ENCODE data around the gene ILDR2.

Gene ILDR2, protein sequence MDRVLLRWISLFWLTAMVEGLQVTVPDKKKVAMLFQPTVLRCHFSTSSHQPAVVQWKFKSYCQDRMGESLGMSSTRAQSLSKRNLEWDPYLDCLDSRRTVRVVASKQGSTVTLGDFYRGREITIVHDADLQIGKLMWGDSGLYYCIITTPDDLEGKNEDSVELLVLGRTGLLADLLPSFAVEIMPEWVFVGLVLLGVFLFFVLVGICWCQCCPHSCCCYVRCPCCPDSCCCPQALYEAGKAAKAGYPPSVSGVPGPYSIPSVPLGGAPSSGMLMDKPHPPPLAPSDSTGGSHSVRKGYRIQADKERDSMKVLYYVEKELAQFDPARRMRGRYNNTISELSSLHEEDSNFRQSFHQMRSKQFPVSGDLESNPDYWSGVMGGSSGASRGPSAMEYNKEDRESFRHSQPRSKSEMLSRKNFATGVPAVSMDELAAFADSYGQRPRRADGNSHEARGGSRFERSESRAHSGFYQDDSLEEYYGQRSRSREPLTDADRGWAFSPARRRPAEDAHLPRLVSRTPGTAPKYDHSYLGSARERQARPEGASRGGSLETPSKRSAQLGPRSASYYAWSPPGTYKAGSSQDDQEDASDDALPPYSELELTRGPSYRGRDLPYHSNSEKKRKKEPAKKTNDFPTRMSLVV

GRCh38 chr1:166975361-166976129, at the start of gene ILDR2:
Gene ILDR2, minus strand, starts transcription at chr1:166975540. Its CDS starts 272 bp downstream, at chr1:166975268.
- peak; percentile 92 for DNase-seq (ENCODE audit: low spot score)

DNA sequence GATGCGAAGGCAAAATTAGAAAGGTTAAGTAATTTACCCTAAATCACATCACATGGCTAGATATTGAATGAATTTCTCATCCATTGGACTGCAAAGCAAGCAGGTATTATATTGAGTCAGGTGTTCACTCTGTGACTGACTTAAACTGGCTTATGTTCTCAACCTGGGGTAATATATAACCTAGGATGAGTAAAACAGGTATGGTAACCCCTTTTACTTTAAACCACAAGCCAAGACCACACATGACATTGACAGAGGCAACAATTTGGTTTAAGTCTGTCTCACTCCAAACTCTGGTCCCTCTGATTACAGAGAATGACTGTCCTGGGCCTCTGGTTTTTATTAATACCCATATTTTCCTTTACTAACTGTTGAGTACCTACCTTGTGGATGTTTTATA, 47.0 kb upstream of the ILDR2 start:
- no peak for DNase-seq (ENCODE audit: low spot score)

DNA sequence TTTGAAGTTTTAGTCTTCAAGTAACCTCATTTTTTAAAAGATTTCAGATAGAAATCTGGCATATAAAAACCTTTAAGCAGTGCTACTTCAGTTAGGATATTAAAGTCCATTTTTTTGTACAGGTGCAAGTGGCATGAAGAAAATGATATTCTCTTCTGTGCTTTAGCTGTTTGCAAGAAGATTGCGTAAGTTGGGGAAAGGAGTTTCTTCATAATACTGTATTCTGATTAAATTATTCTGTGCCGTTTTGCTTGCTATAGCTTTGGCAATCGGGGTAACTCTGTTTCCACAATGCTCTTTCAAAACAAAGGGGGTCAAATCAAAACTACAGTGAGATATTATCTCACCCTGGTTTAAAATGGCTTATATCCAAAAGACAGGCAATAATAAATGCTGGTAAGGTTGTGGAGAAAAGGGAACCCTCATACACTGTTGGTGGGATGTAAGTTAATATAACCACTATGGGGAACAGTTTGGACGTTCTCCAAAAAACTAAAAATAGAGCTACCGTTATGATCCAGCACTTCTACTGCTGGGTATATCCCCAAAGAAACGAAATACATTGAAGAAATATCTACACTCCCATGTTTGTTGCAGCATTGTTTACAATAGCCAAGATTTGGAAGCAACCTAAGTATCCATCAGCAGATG, 40.9 kb upstream of the ILDR2 start:
- no peak for DNase-seq (ENCODE audit: low spot score)

DNA sequence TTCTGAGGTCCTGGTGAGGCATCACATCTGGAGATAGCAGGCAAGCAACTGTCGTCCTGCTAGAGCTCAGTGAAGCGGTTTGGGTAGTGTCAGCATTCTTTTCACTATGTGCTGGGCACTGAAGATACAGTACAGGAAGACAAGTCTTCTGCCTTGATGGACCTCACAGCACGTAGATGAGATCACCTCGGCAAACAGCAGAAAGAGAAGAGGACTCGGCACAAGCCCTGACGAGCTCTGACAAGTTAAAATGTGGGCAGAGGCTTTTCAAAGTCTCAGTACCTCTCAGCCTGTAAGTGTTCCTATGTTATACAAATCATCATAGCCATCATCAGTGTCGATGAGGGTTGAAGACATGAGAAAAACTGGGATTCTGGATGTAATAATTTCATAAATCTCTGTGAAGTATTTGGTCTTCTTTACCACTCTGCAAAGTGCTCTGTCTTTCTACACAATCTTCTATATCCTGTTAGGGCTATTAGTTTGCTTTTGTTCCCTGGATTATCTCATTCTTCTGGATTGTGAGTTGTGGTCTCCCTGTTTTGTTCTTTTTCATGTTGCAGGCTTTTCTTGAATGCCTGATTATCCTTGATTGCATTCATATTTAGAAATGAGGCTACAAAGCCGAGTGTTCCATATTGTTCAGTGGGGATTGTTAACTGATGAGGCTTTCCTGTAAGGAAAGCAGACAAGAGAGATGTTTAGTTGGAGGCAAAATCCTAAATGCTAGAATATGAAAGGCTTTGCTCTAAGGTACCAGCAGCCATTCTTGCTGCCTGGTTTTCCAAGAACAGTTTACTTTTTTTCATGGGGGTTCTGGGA, 38.0 kb upstream of the ILDR2 start:
- no peak for DNase-seq (ENCODE audit: low spot score)

GRCh38 chr1:167012570-167012969, 37.2 kb upstream of the ILDR2 start:
- no peak for DNase-seq (ENCODE audit: low spot score)

DNA sequence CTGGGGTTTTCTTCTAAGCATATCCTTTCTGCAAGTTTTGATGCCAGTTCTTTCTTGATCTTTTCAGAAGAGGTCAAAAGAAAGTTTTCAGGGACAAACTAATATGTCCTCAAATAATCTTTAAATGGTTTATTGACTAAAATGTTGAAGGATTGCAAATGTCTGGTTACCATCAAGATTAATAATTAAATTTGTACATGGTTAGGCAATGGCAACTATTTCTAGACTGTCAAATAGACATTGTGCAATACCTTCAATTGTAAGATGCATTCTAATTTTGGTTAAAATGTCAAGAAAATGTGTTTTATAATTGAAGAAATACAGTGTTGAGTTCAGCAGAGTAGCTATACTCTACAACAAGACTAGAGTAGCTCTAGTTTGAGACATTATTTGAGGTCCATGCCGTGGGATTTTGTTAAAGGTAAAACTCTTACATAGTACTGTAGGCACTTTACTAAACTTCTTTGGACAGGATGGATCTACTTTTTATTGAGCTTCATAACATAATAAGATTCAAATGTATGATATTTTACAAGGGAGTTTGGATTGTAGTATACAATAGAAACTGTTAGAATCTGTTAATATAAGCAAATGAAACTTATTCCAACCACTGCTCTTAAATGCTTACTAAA, 36.3 kb upstream of the ILDR2 start:
- no peak for DNase-seq (ENCODE audit: low spot score)

- DNase-seq (ENCODE audit: low spot score), result no peak
These were observed 28.4 kb upstream of the ILDR2 start for GRCh38 chr1:167003711-167004110.

DNA sequence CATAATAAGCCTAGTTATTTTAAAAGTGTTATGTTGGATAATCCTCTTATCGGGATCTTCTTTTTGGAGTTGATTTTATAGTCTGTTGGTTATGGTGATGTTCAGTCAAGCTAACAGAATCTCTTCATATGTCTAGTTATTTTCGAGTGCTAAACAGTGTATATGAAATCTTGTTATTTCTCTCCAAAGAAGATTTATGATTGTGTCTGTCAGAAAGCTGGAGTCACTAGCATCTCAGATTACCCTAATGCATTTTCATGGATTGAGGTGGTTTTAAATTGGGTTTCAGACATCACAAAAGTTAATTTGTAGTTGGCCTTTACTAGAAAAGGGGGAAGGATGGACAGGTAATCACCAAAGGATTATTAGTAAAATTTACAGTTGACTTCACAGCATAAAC, 27.0 kb upstream of the ILDR2 start:
- no peak for DNase-seq (ENCODE audit: low spot score)

DNA sequence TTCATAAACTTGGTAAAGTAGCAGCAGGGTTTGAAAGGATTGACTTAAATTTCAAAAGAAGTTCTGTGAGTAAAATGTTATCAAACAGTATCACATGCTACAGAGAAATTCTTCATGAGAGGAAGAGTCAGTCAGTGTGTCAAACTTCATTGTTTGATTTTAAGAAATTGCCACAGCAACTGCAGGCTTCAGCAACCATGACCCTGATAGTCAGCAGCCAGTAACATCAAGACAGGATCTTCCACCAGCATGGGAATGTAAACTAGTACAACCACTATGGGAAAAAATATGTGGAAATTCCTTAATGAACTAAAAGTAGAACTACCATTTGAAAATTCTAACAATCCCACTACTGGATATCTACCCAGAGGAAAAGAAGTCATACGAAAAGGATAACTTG, 25.2 kb upstream of the ILDR2 start:
- DNase-seq (ENCODE audit: low spot score), result no peak

GRCh38 chr1:166999500-167000055, 24.2 kb upstream of the ILDR2 start:
- DNase-seq (ENCODE audit: low spot score), result no peak

DNA sequence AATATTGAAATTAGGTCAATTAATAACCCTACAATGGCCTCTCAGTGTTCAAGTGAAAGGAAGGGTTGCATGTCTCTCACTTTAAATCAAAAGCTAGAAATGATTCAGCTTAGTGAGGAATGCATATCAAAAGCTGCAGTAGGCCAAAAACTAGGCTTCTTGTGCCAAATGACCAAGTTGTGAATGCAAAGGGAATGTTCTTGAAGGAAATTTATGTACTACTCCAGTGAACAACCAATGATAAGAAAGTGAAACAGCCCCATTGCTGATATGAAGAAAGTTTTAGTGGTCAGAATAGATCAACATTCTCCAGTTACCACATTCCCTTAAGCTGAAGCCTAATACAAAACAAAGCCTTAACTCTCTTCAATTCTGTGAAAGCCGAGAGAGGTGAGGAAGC, 23.7 kb upstream of the ILDR2 start:
- DNase-seq (ENCODE audit: low spot score), result no peak

GRCh38 chr1:166988974-166989515, 13.7 kb upstream of the ILDR2 start, which contains the start of gene MAEL:
Gene MAEL, plus strand, starts transcription at chr1:166989280. Its CDS starts 73 bp downstream, at chr1:166989353.
- no peak for DNase-seq (ENCODE audit: low spot score)

- no peak for DNase-seq (ENCODE audit: low spot score)
These were observed 6.2 kb upstream of the ILDR2 start for GRCh38 chr1:166981589-166981988.

- no peak for DNase-seq (ENCODE audit: low spot score)
These were observed 5.5 kb upstream of the ILDR2 start for GRCh38 chr1:166980818-166981217.

DNA sequence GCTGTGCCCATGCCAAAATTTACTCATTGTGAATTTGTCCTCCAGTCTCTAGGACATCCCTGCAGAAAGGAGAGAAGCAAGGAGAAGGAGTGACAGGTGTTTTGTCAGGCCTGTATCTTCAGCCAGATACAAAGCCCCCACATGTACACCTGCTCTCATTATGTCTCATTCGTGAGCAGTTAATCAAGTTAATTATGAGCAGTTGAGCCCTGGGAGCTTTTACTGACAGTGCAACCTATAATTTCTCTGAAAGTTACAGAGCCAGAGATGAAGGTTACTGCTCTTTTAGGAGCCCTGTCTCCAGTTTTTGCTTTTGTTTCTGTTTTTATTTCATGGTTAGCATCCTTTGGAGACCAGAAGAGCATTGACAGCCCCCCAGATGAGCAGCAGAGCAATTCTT, 5.0 kb upstream of the ILDR2 start:
- no peak for DNase-seq (ENCODE audit: low spot score)

DNA sequence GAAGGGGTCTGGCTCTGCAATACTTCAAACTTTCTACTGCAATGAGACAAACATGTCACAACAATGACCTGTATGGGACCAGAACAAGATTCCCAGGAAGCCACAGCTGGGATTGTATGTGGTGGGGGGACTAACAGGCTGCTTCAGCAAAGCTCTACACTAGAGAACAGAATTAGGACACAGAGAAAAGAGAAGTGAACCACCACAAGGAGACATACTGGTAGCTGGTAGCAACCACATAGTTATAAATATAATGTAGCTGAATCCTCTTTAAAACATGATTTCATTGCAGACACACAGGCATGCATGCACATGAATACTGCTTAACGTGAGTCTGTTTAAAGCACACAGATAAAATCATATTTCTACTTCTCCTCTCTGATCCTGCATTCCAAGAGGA, 3.5 kb upstream of the ILDR2 start:
- no peak for DNase-seq (ENCODE audit: low spot score)

GRCh38 chr1:166977951-166978350, 2.6 kb upstream of the ILDR2 start:
- no peak for DNase-seq (ENCODE audit: low spot score)

- no peak for DNase-seq (ENCODE audit: low spot score)
These were observed 544 bp downstream of the ILDR2 start for GRCh38 chr1:166974647-166975345.

DNA sequence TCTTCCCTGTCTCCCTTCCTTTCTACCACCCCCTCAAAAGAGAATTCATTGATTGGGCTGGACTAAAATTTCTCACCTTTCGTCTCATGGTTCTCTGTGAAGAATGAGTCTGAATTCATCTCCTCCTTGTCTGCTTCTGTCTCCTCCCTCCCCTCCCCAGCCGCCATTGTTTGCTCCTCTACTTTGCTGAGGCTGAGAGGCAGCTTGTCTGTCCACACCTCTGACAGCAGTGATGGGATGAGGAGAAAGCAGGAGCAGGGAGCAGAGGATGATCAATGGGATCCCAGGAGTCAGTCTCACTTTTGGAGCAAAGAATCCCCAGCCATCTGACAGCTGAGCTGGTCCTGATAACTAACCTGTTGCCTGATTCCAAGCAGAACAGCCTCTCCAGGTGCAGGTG, 2.5 kb downstream of the ILDR2 start:
- no peak for DNase-seq (ENCODE audit: low spot score)

- no peak for DNase-seq (ENCODE audit: low spot score)
These were observed 3.1 kb downstream of the ILDR2 start for GRCh38 chr1:166972193-166972592.

All from D341Med (cell line).